Lung (tissue), 12 donors: ENCODE results near the gene SYTL2. TPM values are rescaled to one million over a fixed set of nuclear protein-coding genes. Genes with fewer than 3 reads are reported as not detected.
A peak's percentile ranks its signal among the peaks of the same experiment; 100 is the strongest.

Experiments used
- ATAC-seq: fragments of 200-7000 bp; cut with Tn5 transposase; one replicate; pipeline ENCODE4 v1.9.1; 2020; ENCODE audit warnings: moderate number of reproducible peaks; ENCODE audit not compliant: insufficient read depth, low FRiP score
- DNase-seq, 3 donors: peaks; one replicate each; pipeline ENCODE4 v3.0.0-alpha.2; 2013 to 2017
- H3K27ac ChIP-seq, 2 donors: one replicate each; pipeline ENCODE4 v1.5.1; 2013; ENCODE audit warnings: mild to moderate bottlenecking in 2 of 2, moderate library complexity in 2 of 2, control low read depth in 1 of 2, inconsistent platforms in 1 of 2, low read depth in 1 of 2, low read length in 1 of 2
- H3K27me3 ChIP-seq, 3 donors: one replicate each; pipeline ENCODE4 v1.5.1; 2013; ENCODE audit warnings: low read length in 2 of 3; ENCODE audit not compliant: control insufficient read depth in 3 of 3, insufficient read depth in 3 of 3
- H3K36me3 ChIP-seq, 4 donors: one replicate each; pipeline ENCODE4 v1.5.1; 2013; ENCODE audit warnings: low read length in 4 of 4, mild to moderate bottlenecking in 1 of 4, moderate library complexity in 1 of 4; ENCODE audit not compliant: control insufficient read depth in 4 of 4, insufficient read depth in 4 of 4
- H3K4me1 ChIP-seq, 5 donors: one replicate each; pipeline ENCODE4 v1.5.1; 2013; ENCODE audit warnings: low read length in 5 of 5, mild to moderate bottlenecking in 2 of 5, moderate library complexity in 1 of 5; ENCODE audit not compliant: control insufficient read depth in 5 of 5, insufficient read depth in 5 of 5
- H3K4me3 ChIP-seq: one replicate; pipeline ENCODE4 v1.5.1; 2013; ENCODE audit warnings: mild to moderate bottlenecking, control low read depth, moderate library complexity
- H3K9ac ChIP-seq, 2 donors: one replicate each; pipeline ENCODE4 v1.5.1; 2013; ENCODE audit warnings: low read length in 2 of 2, control low read depth in 1 of 2; ENCODE audit not compliant: insufficient read depth in 1 of 2
- H3K9me3 ChIP-seq, 4 donors: one replicate each; pipeline ENCODE4 v1.5.1; 2013; ENCODE audit warnings: low read length in 3 of 4, mild to moderate bottlenecking in 1 of 4, moderate library complexity in 1 of 4; ENCODE audit not compliant: control insufficient read depth in 4 of 4, insufficient read depth in 3 of 4
- CTCF ChIP-seq: IDR thresholded peaks from 2 replicates; pipeline ENCODE4 v1.5.1; 2012; ENCODE audit warnings: mild to moderate bottlenecking; ENCODE audit errors: control extremely low read depth, extremely low read depth
- WGBS, 2 donors: extraction: QIAGEN DNeasy Blood & Tissue Kit; methylation state at CpG; one replicate each; pipeline ENCODE4 v1.1.7; 2013; 5-methylcytosine and 5-hydroxymethylcytosine counted together
- polyA plus RNA-seq, 2 donors: library from polyadenylated mRNA; stranded (reverse); fragments of 200-250 nt; gene quantifications; one replicate each; pipeline ENCODE4 v1.2.1, GENCODE V29; 2013
- total RNA-seq, 2 donors: library from RNA; depleted of rRNA in 1 of 2; stranded (reverse); fragments of >200 nt in 1 of 2; gene quantifications; one replicate each; pipeline ENCODE4 v1.2.1, GENCODE V29; 2014 to 2021
- donor health status: control.
- donor health status: control.
- donor health status: Bipolar disorder and iron deficiency.
- donor health status: healthy.
- donor health status: DM: yes; HTN: yes; CAD: no.

The SYTL2 gene
- total and polyA plus RNA-seq, 4 donors: 6.7 to 39.0 (median 16.5) TPM

- peaks cover 0 to 8% (median 2%) of the 10 kb centered on the region in 4 donors for H3K36me3 ChIP-seq
- ATAC-seq (no peak), DNase-seq (no peak)
- H3K4me3 ChIP-seq: no peak overlapping the region
- WGBS, 2 donors: 39 to 40% methylated on average over 2 of the region's 2 CpGs
- peak overlapping the region; percentile 57 to 82 for H3K27ac ChIP-seq
- H3K9ac ChIP-seq: peak overlapping the region; percentile 77 to 85
- no peaks in the 10 kb centered on the region for H3K9me3 ChIP-seq
- TF ChIP-seq CTCF: no peak
- H3K4me1 ChIP-seq: peaks cover 0 to 15% (median 2%) of the 10 kb centered on the region in 5 donors
- H3K27me3 ChIP-seq: no peaks in the 10 kb centered on the region
Observed at GRCh38 chr11:85647078-85647477, 163.9 kb downstream of the SYTL2 start.

Other genes starting within 250 kb of the SYTL2 start
- 10 to 100 TPM in 1 of 2 donors, 1 to 10 TPM in 1; 9.9 to 24.1 TPM for gene DLG2, start 183.8 kb downstream of the SYTL2 start, total RNA-seq
- gene DLG2, start 183.8 kb downstream of the SYTL2 start, polyA plus RNA-seq: under 1 TPM; 0.32 to 0.83 TPM
- 10 to 100 TPM; 52.9 TPM for gene TMEM126B, start 182.5 kb downstream of the SYTL2 start, total RNA-seq
- gene TMEM126B, start 182.5 kb downstream of the SYTL2 start, polyA plus RNA-seq: 100 to 1,000 TPM in 1 of 2 donors, 10 to 100 TPM in 1; 77.3 to 129 TPM
- 10 to 100 TPM; 17.1 to 29.7 TPM for gene TMEM126A, start 163.2 kb downstream of the SYTL2 start, total RNA-seq
- gene TMEM126A, start 163.2 kb downstream of the SYTL2 start, polyA plus RNA-seq: 10 to 100 TPM; 40.8 to 75.4 TPM
- gene CREBZF, start 146.0 kb downstream of the SYTL2 start, total RNA-seq: 100 to 1,000 TPM in 1 of 2 donors, 10 to 100 TPM in 1; 36.1 to 115 TPM
- 10 to 100 TPM; 20.2 to 31.8 TPM for gene CREBZF, start 146.0 kb downstream of the SYTL2 start, polyA plus RNA-seq
- gene CCDC89, start 124.9 kb downstream of the SYTL2 start, total RNA-seq: 1 to 10 TPM; 3.1 to 6.5 TPM
- gene CCDC89, start 124.9 kb downstream of the SYTL2 start, polyA plus RNA-seq: 1 to 10 TPM in 1 of 2 donors, under 1 TPM in 1; 0.65 to 3.1 TPM
- gene CCDC83, start 44.2 kb upstream of the SYTL2 start, total RNA-seq: not detected
- gene CCDC83, start 44.2 kb upstream of the SYTL2 start, polyA plus RNA-seq: not detected